ENCODE results near the gene TRUB1. TPM values are rescaled to one million over a fixed set of nuclear protein-coding genes. Genes with fewer than 3 reads are reported as not detected.

The TRUB1 gene
- total RNA-seq, 1 experiment from 2014 or later: 30.0 TPM

- no peak overlapping the region for H3K27ac ChIP-seq (ENCODE audit: low read depth, low read length, poor library complexity, severe bottlenecking)
- no peak for DNase-seq (ENCODE audit: low spot score)
- no TSS peak for BruUV-seq (replicated peaks)
- TF ChIP-seq EZH2 (IDR thresholded peaks at IDR 0.05; ENCODE audit: borderline replicate concordance, low read depth, low read length, poor library complexity, severe bottlenecking) (no peak), CTCF (conservative IDR thresholded peaks at IDR 0.05; ENCODE audit: low read depth, low read length) (no peak)
- no peak overlapping the region for H3K4me3 ChIP-seq (ENCODE audit: low read depth, low read length, poor library complexity, severe bottlenecking)
- H3K9me3 ChIP-seq (ENCODE audit: low read depth, low read length, poor library complexity, severe bottlenecking): no peaks in the 10 kb centered on the region
- no peaks in the 10 kb centered on the region for H3K27me3 ChIP-seq (replicated peaks; ENCODE audit: insufficient read depth, low read depth, low read length, poor library complexity)
- H3K4me1 ChIP-seq (ENCODE audit: insufficient read depth, low read length, poor library complexity, severe bottlenecking): no peaks in the 10 kb centered on the region
- intact Hi-C loops (cut with micrococcal nuclease; ENCODE audit: unreplicated experiment): no loop called here
- POLR2A ChIA-PET (ENCODE audit: low non-redundant PET): no interaction called here
- CTCF ChIA-PET: no interaction called here
- no peaks in the 10 kb centered on the region for H3K36me3 ChIP-seq (ENCODE audit: insufficient read depth, low read length, poor library complexity, severe bottlenecking)
Measured at GRCh38 chr10:114897593-114897992, 40.4 kb upstream of the TRUB1 start.

GRCh38 chr10:114899982-114900381, 38.0 kb upstream of the TRUB1 start:
- Histone ChIP-seq H3K27ac (ENCODE audit: low read depth, low read length, poor library complexity, severe bottlenecking) (no peak overlapping the region), H3K27me3 (replicated peaks; ENCODE audit: insufficient read depth, low read depth, low read length, poor library complexity) (no peaks in the 10 kb centered on the region), H3K36me3 (ENCODE audit: insufficient read depth, low read length, poor library complexity, severe bottlenecking) (no peaks in the 10 kb centered on the region), H3K4me3 (ENCODE audit: low read depth, low read length, poor library complexity, severe bottlenecking) (no peak overlapping the region), H3K9me3 (ENCODE audit: low read depth, low read length, poor library complexity, severe bottlenecking) (no peaks in the 10 kb centered on the region), H3K4me1 (ENCODE audit: insufficient read depth, low read length, poor library complexity, severe bottlenecking) (no peaks in the 10 kb centered on the region)
- TF ChIP-seq EZH2 (IDR thresholded peaks at IDR 0.05; ENCODE audit: borderline replicate concordance, low read depth, low read length, poor library complexity, severe bottlenecking): no peak
- no peak for TF ChIP-seq CTCF (conservative IDR thresholded peaks at IDR 0.05; ENCODE audit: low read depth, low read length)
- no peak for DNase-seq (ENCODE audit: low spot score)
- intact Hi-C loops (cut with micrococcal nuclease; ENCODE audit: unreplicated experiment): no loop called here
- no TSS peak for BruUV-seq (replicated peaks)
- ChIA-PET POLR2A (ENCODE audit: low non-redundant PET) (no interaction called here), CTCF (no interaction called here)

GRCh38 chr10:114900658-114901057, 37.3 kb upstream of the TRUB1 start:
- Histone ChIP-seq H3K9me3 (ENCODE audit: low read depth, low read length, poor library complexity, severe bottlenecking) (no peaks in the 10 kb centered on the region), H3K27me3 (replicated peaks; ENCODE audit: insufficient read depth, low read depth, low read length, poor library complexity) (no peaks in the 10 kb centered on the region), H3K4me3 (ENCODE audit: low read depth, low read length, poor library complexity, severe bottlenecking) (no peak overlapping the region), H3K27ac (ENCODE audit: low read depth, low read length, poor library complexity, severe bottlenecking) (no peak overlapping the region), H3K4me1 (ENCODE audit: insufficient read depth, low read length, poor library complexity, severe bottlenecking) (no peaks in the 10 kb centered on the region), H3K36me3 (ENCODE audit: insufficient read depth, low read length, poor library complexity, severe bottlenecking) (no peaks in the 10 kb centered on the region)
- intact Hi-C loops (cut with micrococcal nuclease; ENCODE audit: unreplicated experiment): no loop called here
- no TSS peak for BruUV-seq (replicated peaks)
- TF ChIP-seq CTCF (conservative IDR thresholded peaks at IDR 0.05; ENCODE audit: low read depth, low read length) (no peak), EZH2 (IDR thresholded peaks at IDR 0.05; ENCODE audit: borderline replicate concordance, low read depth, low read length, poor library complexity, severe bottlenecking) (no peak)
- no peak for DNase-seq (ENCODE audit: low spot score)
- ChIA-PET CTCF (no interaction called here), POLR2A (ENCODE audit: low non-redundant PET) (no interaction called here)

Measured in A673 (cell line).